Testis (tissue), 3 donors: ENCODE measurements around the gene CAMTA1. TPM values are rescaled to one million over a fixed set of nuclear protein-coding genes. Genes with fewer than 3 reads are reported as not detected.

ENCODE experiments used
- DNase-seq: peaks from one replicate; pipeline ENCODE4 v3.0.0-alpha.2; 2019
- H3K27ac ChIP-seq, 2 donors: fragments of 200-600 bp; sonication (generic); one replicate each; pipeline ENCODE4 v1.5.1; 2019
- H3K27me3 ChIP-seq: fragments of 200-600 bp; sonication (generic); one replicate; pipeline ENCODE4 v1.5.1; 2019
- H3K36me3 ChIP-seq: fragments of 200-600 bp; sonication (generic); one replicate; pipeline ENCODE4 v1.5.1; 2017; ENCODE audit warnings: low read depth; ENCODE audit errors: missing control alignments
- H3K4me1 ChIP-seq: fragments of 200-600 bp; sonication (generic); one replicate; pipeline ENCODE4 v1.5.1; 2019
- H3K4me3 ChIP-seq, 2 donors: fragments of 200-600 bp; sonication (generic); one replicate each; pipeline ENCODE4 v1.5.1; 2017 to 2019
- H3K9me3 ChIP-seq: fragments of 200-600 bp; sonication (generic); one replicate; pipeline ENCODE4 v1.5.1; 2017
- CTCF ChIP-seq, 3 experiments: fragments of 450-650 bp in 2 of 3; fragments of 200-600 bp in 1 of 3; sonication (generic) in 1 of 3; IDR thresholded peaks; one replicate each; pipeline ENCODE4 v1.5.1; 2016 to 2019; ENCODE audit warnings: antibody characterized with exemption in 3 of 3, mild to moderate bottlenecking in 2 of 3, moderate library complexity in 1 of 3
- POLR2A ChIP-seq: fragments of 450-650 bp; IDR thresholded peaks from one replicate; pipeline ENCODE4 v1.6.1; 2017; ENCODE audit warnings: antibody characterized with exemption, mild to moderate bottlenecking, moderate library complexity
- WGBS, 2 donors: methylation state at CpG; one replicate each; pipeline ENCODE4 v1.1.5; 2018; 5-methylcytosine and 5-hydroxymethylcytosine counted together
- intact Hi-C: fragments of 100-400 bp; cut with DNase I; formaldehyde crosslinking; loops from one replicate; pipeline ENCODE4 v1.15.1; 2023; ENCODE audit warnings: low total_unique reads
- polyA plus RNA-seq: library from polyadenylated mRNA; stranded (reverse); fragments of 350-450 nt; fragmentation: Illumina TruSeq; extraction: RNeasy Lipid Tissue Mini Kit (QIAGEN cat#74804); gene quantifications from one replicate; pipeline ENCODE4 v1.2.3, GENCODE V29; 2014; ENCODE audit warnings: low read depth, low replicate concordance; ENCODE audit not compliant: insufficient read depth
- total RNA-seq, 2 donors: library from RNA; depleted of rRNA; stranded (reverse); fragments of >200 nt; gene quantifications; one replicate each; pipeline ENCODE4 v1.2.3, GENCODE V29; 2016

The CAMTA1 gene
- total and polyA plus RNA-seq, 3 donors from 2014 or later, result 116 to 158 (median 119) TPM

- Histone ChIP-seq H3K9me3 (no peaks in the 10 kb centered on the region), H3K36me3 (no peaks in the 10 kb centered on the region), H3K27ac (no peak overlapping the region), H3K4me3 (no peak overlapping the region), H3K4me1 (no peaks in the 10 kb centered on the region), H3K27me3 (no peaks in the 10 kb centered on the region)
- WGBS, 2 donors, result 66 to 70% methylated on average over 5 of the region's 5 CpGs
- intact Hi-C loops, result no loop called here
- no peak for DNase-seq
- TF ChIP-seq CTCF (IDR thresholded peaks at IDR 0.05) (no peak), POLR2A (no peak)
Observed at GRCh38 chr1:7572654-7573152, 787.4 kb downstream of the CAMTA1 start.

- Histone ChIP-seq H3K27me3 (no peaks in the 10 kb centered on the region), H3K36me3 (no peaks in the 10 kb centered on the region), H3K4me1 (no peaks in the 10 kb centered on the region), H3K27ac (no peak overlapping the region), H3K9me3 (no peaks in the 10 kb centered on the region), H3K4me3 (no peak overlapping the region)
- intact Hi-C loops, result no loop called here
- no peak for DNase-seq
- 89 to 93% methylated on average over 7 to 12 of the region's 12 CpGs for WGBS, 2 donors
- TF ChIP-seq CTCF (IDR thresholded peaks at IDR 0.05) (no peak), POLR2A (no peak)
Observed at GRCh38 chr1:7573481-7573880, 788.2 kb downstream of the CAMTA1 start.

- H3K36me3 ChIP-seq, result no peaks in the 10 kb centered on the region
- H3K27ac ChIP-seq, result no peak overlapping the region
- no peaks in the 10 kb centered on the region for H3K4me1 ChIP-seq
- intact Hi-C loops, result no loop called here
- H3K9me3 ChIP-seq, result no peaks in the 10 kb centered on the region
- TF ChIP-seq POLR2A, result no peak
- no peak for TF ChIP-seq CTCF (IDR thresholded peaks at IDR 0.05)
- WGBS, 2 donors, result 41 to 55% methylated on average over 17 to 26 of the region's 26 CpGs
- H3K4me3 ChIP-seq, result no peak overlapping the region
- no peaks in the 10 kb centered on the region for H3K27me3 ChIP-seq
- peak; percentile 54 for DNase-seq
Observed at GRCh38 chr1:7574121-7575040, 789.1 kb downstream of the CAMTA1 start.

- TF ChIP-seq CTCF (IDR thresholded peaks at IDR 0.05) (no peak), POLR2A (no peak)
- DNase-seq, result no peak
- no peaks in the 10 kb centered on the region for H3K36me3 ChIP-seq
- no peak overlapping the region for H3K4me3 ChIP-seq
- H3K27ac ChIP-seq, result no peak overlapping the region
- peaks cover 1% of the 10 kb centered on the region for H3K4me1 ChIP-seq
- intact Hi-C loops, result no loop called here
- WGBS, 2 donors, result 69 to 87% methylated on average over 2 of the region's 2 CpGs
- no peaks in the 10 kb centered on the region for H3K27me3 ChIP-seq
- no peaks in the 10 kb centered on the region for H3K9me3 ChIP-seq
Observed at GRCh38 chr1:7575041-7575400, 789.8 kb downstream of the CAMTA1 start.
